GM23338 (cell line): Measurements from ENCODE around the gene PDE1C. TPM values are rescaled to one million over a fixed set of nuclear protein-coding genes. Genes with fewer than 3 reads are reported as not detected.

Source experiments
- ATAC-seq: fragments of 200-7000 bp; cut with Tn5 transposase; 3 replicates; pipeline ENCODE4 v1.9.1; 2020
- DNase-seq: peaks from one replicate; pipeline ENCODE4 v3.0.0-alpha.2; 2015; ENCODE audit warnings: low spot score
- H2AFZ ChIP-seq: fragments of 200-600 bp; sonication (generic); 2 replicates; pipeline ENCODE4 v1.8.0; 2016; ENCODE audit warnings: antibody characterized with exemption, mild to moderate bottlenecking, moderate library complexity
- H3F3A ChIP-seq: fragments of 200-600 bp; sonication (generic); replicated peaks from 2 replicates; pipeline ENCODE4 v1.8.0; 2017; ENCODE audit warnings: antibody characterized with exemption, mixed run types, low read depth
- H3K27ac ChIP-seq: fragments of 200-600 bp; sonication (generic); 2 replicates; pipeline ENCODE4 v1.6.1; 2016; ENCODE audit warnings: low read depth
- H3K27me3 ChIP-seq: fragments of 200-600 bp; sonication (generic); 2 replicates; pipeline ENCODE4 v1.8.0; 2016; ENCODE audit warnings: mild to moderate bottlenecking, mixed run types, moderate library complexity; ENCODE audit not compliant: insufficient read depth
- H3K36me3 ChIP-seq: fragments of 200-600 bp; sonication (generic); 2 replicates; pipeline ENCODE4 v1.8.0; 2016; ENCODE audit warnings: mild to moderate bottlenecking; ENCODE audit not compliant: insufficient read depth
- H3K4me1 ChIP-seq: fragments of 200-600 bp; sonication (generic); 2 replicates; pipeline ENCODE4 v1.8.0; 2016; ENCODE audit warnings: mild to moderate bottlenecking, moderate library complexity; ENCODE audit not compliant: insufficient read depth
- H3K4me2 ChIP-seq: fragments of 200-600 bp; sonication (generic); 2 replicates; pipeline ENCODE4 v1.7.1; 2017; ENCODE audit warnings: mixed run types
- H3K4me3 ChIP-seq: fragments of 200-600 bp; sonication (generic); 2 replicates; pipeline ENCODE4 v1.6.1; 2016; ENCODE audit warnings: mixed run types
- H3K79me2 ChIP-seq: fragments of 200-600 bp; sonication (generic); replicated peaks from 2 replicates; pipeline ENCODE4 v1.8.0; 2017; ENCODE audit warnings: mild to moderate bottlenecking; ENCODE audit not compliant: insufficient read depth
- H3K9me2 ChIP-seq: fragments of 200-600 bp; sonication (generic); 2 replicates; pipeline ENCODE4 v1.8.0; 2017; ENCODE audit not compliant: insufficient read depth
- H4K20me1 ChIP-seq: fragments of 200-600 bp; sonication (generic); replicated peaks from 2 replicates; pipeline ENCODE4 v1.8.0; 2017; ENCODE audit warnings: mild to moderate bottlenecking; ENCODE audit not compliant: insufficient read depth
- H3K27ac Mint-ChIP-seq: 2 replicates; pipeline ENCODE4 v1.8.0; 2020; ENCODE audit warnings: inconsistent platforms, mild to moderate bottlenecking, moderate library complexity, mixed read lengths
- H3K27me3 Mint-ChIP-seq: 3 replicates; pipeline ENCODE4 v1.8.0; 2022; ENCODE audit warnings: low read depth, mild to moderate bottlenecking, moderate library complexity, mixed read lengths, inconsistent platforms; ENCODE audit not compliant: insufficient read depth, poor library complexity
- H3K36me3 Mint-ChIP-seq: 3 replicates; pipeline ENCODE4 v1.8.0; 2021; ENCODE audit warnings: low read depth, mild to moderate bottlenecking, inconsistent platforms, moderate library complexity, mixed read lengths
- H3K4me1 Mint-ChIP-seq: 3 replicates; pipeline ENCODE4 v1.8.0; 2020; ENCODE audit warnings: mild to moderate bottlenecking, inconsistent platforms, mixed read lengths
- H3K4me3 Mint-ChIP-seq: 3 replicates; pipeline ENCODE4 v1.8.0; 2021; ENCODE audit warnings: moderate library complexity, mild to moderate bottlenecking, inconsistent platforms, mixed read lengths
- H3K9me3 Mint-ChIP-seq: 3 replicates; pipeline ENCODE4 v1.8.0; 2020; ENCODE audit warnings: moderate library complexity, mild to moderate bottlenecking, inconsistent platforms, mixed read lengths
- CREB1 ChIP-seq: fragments of 250-450 bp; sonication (Bioruptor Pico); IDR thresholded peaks from 2 replicates; pipeline ENCODE4 v1.5.0; 2020; ENCODE audit warnings: low read depth, mild to moderate bottlenecking, moderate library complexity
- CTCF ChIP-seq, 2 experiments: fragments of 200-600 bp in 1 of 2; sonication (generic) in 1 of 2; conservative IDR thresholded peaks; 2 replicates each; pipeline versions ENCODE4 v1.5.1 to v1.6.1; 2016 to 2017; ENCODE audit warnings: antibody characterized with exemption in 2 of 2, low read depth in 2 of 2, mild to moderate bottlenecking in 2 of 2, moderate library complexity in 1 of 2
- EZH2 ChIP-seq: fragments of 200-600 bp; sonication (generic); IDR thresholded peaks from one replicate; pipeline ENCODE4 v1.8.0; 2017; ENCODE audit warnings: antibody characterized with exemption, mild to moderate bottlenecking, low read depth; ENCODE audit not compliant: unreplicated experiment
- EZH2phosphoT487 ChIP-seq: fragments of 200-600 bp; sonication (generic); IDR thresholded peaks from one replicate; pipeline ENCODE4 v1.8.1; 2018; ENCODE audit warnings: antibody characterized with exemption; ENCODE audit not compliant: unreplicated experiment
- JUNB ChIP-seq: IDR thresholded peaks from one replicate; pipeline ENCODE4 v1.6.1; 2016; ENCODE audit warnings: antibody characterized with exemption; ENCODE audit not compliant: unreplicated experiment
- REST ChIP-seq: IDR thresholded peaks from one replicate; pipeline ENCODE4 v1.6.1; 2018; ENCODE audit warnings: antibody characterized with exemption; ENCODE audit not compliant: unreplicated experiment
- STAT1 ChIP-seq: IDR thresholded peaks from one replicate; pipeline ENCODE4 v1.6.1; 2016; ENCODE audit warnings: antibody characterized with exemption; ENCODE audit not compliant: unreplicated experiment
- ZNF331 ChIP-seq: fragments of 250-450 bp; sonication (Bioruptor Pico); IDR thresholded peaks from 2 replicates; pipeline ENCODE4 v1.5.0; 2020; ENCODE audit warnings: low read depth, mild to moderate bottlenecking, moderate library complexity
- polyA plus RNA-seq: library from polyadenylated mRNA; unstranded; fragments of >200 nt; fragmentation: Nextera tagmentation; extraction: Ambion mirVana; gene quantifications from 2 replicates; pipeline ENCODE4 v1.2.1, GENCODE V29; 2016
- total RNA-seq: library from RNA; depleted of rRNA; stranded (reverse); fragments of >200 nt; shearing (Covaris generic); gene quantifications from 2 replicates; pipeline ENCODE4 v1.2.3, GENCODE V29; 2014

The PDE1C gene
- total and polyA plus RNA-seq, 2 experiments from 2014 or later = 0.28 TPM; not detected in 1

DNA sequence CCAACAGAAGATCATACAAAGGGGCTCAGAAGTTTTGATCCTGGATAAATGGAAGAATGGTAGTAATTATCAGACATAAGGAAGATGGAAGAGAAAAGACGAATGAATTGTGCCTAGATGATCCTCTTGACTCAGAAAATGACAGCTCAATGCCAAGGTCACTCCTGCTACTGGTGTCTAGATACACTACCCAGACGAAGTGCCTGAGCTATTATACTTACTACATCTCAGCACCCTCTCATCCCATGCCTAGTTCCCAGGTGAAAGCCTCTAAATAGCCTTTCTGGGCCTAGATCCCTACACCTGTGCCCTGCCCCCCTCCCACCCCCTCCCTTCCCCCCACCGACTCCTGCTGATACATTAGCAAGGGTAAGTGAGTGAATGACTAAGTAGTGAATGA is 25.5 kb downstream of the PDE1C start:
- Histone ChIP-seq H3K9me2 (peaks cover 4% of the 10 kb centered on the region; the same call in 1 of the 2 replicates), H3F3A (no peaks in the 10 kb centered on the region), H3K4me1 (peaks cover 4% of the 10 kb centered on the region), H3K79me2 (no peaks in the 10 kb centered on the region), H3K36me3 (no peaks in the 10 kb centered on the region), H2AFZ (no peak overlapping the region), H3K27ac (no peak overlapping the region), H3K4me2 (no peak overlapping the region), H3K27me3 (no peaks in the 10 kb centered on the region), H3K4me3 (no peak overlapping the region), H4K20me1 (no peaks in the 10 kb centered on the region; the same call in 1 of the 2 replicates)
- Mint-ChIP-seq H3K4me1 (peaks cover 15% of the 10 kb centered on the region), H3K36me3 (no peaks in the 10 kb centered on the region), H3K4me3 (no peak overlapping the region), H3K27me3 (peaks cover 6% of the 10 kb centered on the region), H3K27ac (no peak overlapping the region), H3K9me3 (no peaks in the 10 kb centered on the region)
- DNase-seq = peak; percentile 10
- TF ChIP-seq EZH2phosphoT487 = no peak
- ATAC-seq = peak; percentile 53

DNA sequence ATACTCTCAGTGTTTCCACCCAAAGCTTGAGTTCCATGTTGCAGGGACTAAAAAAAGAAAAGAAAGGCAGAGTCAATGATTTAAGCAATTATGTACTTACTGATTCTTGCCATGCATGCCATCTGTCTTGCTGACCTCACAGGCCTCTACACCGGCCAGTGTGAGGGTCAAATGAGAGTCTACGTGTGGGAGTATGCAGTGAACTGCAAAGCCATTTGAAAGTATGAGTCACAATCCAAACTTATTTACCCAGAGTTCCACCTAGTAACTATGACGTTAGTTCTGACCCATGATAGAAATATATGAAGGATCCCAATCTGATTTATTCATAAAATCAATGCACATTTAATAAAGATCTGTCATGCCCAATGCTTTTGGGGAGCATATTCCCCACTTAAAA is 26.5 kb downstream of the PDE1C start:
- no peaks in the 10 kb centered on the region for H3K36me3 Mint-ChIP-seq
- Histone ChIP-seq H3K27me3 (no peaks in the 10 kb centered on the region), H3K9me2 (peaks cover 4% of the 10 kb centered on the region; the same call in 1 of the 2 replicates), H3K4me2 (no peak overlapping the region), H4K20me1 (no peaks in the 10 kb centered on the region; the same call in 1 of the 2 replicates), H2AFZ (no peak overlapping the region), H3K4me1 (peaks cover 4% of the 10 kb centered on the region), H3K36me3 (no peaks in the 10 kb centered on the region), H3K27ac (no peak overlapping the region), H3K4me3 (no peak overlapping the region), H3K79me2 (no peaks in the 10 kb centered on the region), H3F3A (no peaks in the 10 kb centered on the region)
- H3K9me3 Mint-ChIP-seq = no peaks in the 10 kb centered on the region
- peaks cover 6% of the 10 kb centered on the region for H3K27me3 Mint-ChIP-seq
- DNase-seq (no peak), ATAC-seq (no peak)
- H3K4me1 Mint-ChIP-seq = peaks cover 15% of the 10 kb centered on the region
- no peak overlapping the region for H3K27ac Mint-ChIP-seq
- no peak for TF ChIP-seq EZH2
- no peak for TF ChIP-seq CTCF (conservative IDR thresholded peaks at IDR 0.05; ENCODE audit: low read depth in 2 of 2)
- TF ChIP-seq CREB1 = no peak
- no peak for TF ChIP-seq EZH2phosphoT487
- TF ChIP-seq JUNB = no peak
- TF ChIP-seq STAT1 = no peak
- no peak for TF ChIP-seq ZNF331 (CRISPR knock-in tag)
- no peak overlapping the region for H3K4me3 Mint-ChIP-seq

GRCh38 chr7:32042900-32043299 is 27.3 kb downstream of the PDE1C start:
- peaks cover 15% of the 10 kb centered on the region for H3K4me1 Mint-ChIP-seq
- no peak for ATAC-seq
- DNase-seq = no peak
- H3K36me3 ChIP-seq = no peaks in the 10 kb centered on the region
- no peaks in the 10 kb centered on the region for H3K36me3 Mint-ChIP-seq
- no peak overlapping the region for H3K4me2 ChIP-seq
- TF ChIP-seq CTCF (conservative IDR thresholded peaks at IDR 0.05; ENCODE audit: low read depth in 2 of 2) (peak in 1 of 2 experiments; percentile 42; a peak in 2 of 4 replicates), REST (no peak)
- H2AFZ ChIP-seq = no peak overlapping the region
- H3K27ac Mint-ChIP-seq = no peak overlapping the region
- H3K9me2 ChIP-seq = peaks cover 4% of the 10 kb centered on the region; the same call in 1 of the 2 replicates
- no peak overlapping the region for H3K4me3 ChIP-seq
- H3K27me3 Mint-ChIP-seq = peaks cover 4% of the 10 kb centered on the region
- no peaks in the 10 kb centered on the region for H3K27me3 ChIP-seq
- H3K27ac ChIP-seq = no peak overlapping the region
- H3F3A ChIP-seq = no peaks in the 10 kb centered on the region
- no peaks in the 10 kb centered on the region; the same call in 1 of the 2 replicates for H4K20me1 ChIP-seq
- H3K4me3 Mint-ChIP-seq = no peak overlapping the region
- no peaks in the 10 kb centered on the region for H3K79me2 ChIP-seq
- H3K9me3 Mint-ChIP-seq = no peaks in the 10 kb centered on the region
- peaks cover 4% of the 10 kb centered on the region for H3K4me1 ChIP-seq
